Measurements from ENCODE around the gene TOM1L2. TPM values are rescaled to one million over a fixed set of nuclear protein-coding genes. Genes with fewer than 3 reads are reported as not detected.
"Not testable (repeated sequence)": the region's sequence is repeated elsewhere in the genome, so short reads cannot be mapped to it uniquely, and the experiment has no call there.

Gene TOM1L2
- total and polyA plus RNA-seq, 2 donors, result 33.0 to 58.7 TPM

DNA sequence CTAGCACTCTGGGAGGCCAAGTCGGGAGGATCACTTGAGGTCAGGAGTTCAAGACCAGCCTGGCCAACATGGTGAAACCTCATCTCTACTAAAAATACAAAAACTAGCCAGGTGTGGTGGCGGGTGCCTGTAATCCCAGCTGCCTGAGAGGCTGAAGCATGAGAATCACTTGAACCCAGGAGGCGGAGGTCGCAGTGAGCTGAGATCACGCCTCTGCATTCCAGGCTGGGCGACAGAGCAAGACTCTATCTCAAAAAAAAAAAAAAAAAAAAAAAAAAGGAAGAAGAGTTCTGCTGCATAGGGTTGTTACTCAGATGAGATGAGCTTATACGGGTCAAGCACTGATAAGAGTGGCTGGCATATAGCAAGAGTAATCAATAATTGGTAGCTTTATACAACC, 32.3 kb downstream of the TOM1L2 start:
- not testable (repeated sequence) for H3K4me3 ChIP-seq (ENCODE audit: low read depth, low read length); H3K27ac ChIP-seq (ENCODE audit: low read depth); H3K4me1 ChIP-seq (ENCODE audit: insufficient read depth); DNase-seq (ENCODE audit: extremely low spot score); H3K36me3 ChIP-seq (ENCODE audit: insufficient read depth)
- WGBS, result 86% methylated on average over 7 of the region's 7 CpGs

DNA sequence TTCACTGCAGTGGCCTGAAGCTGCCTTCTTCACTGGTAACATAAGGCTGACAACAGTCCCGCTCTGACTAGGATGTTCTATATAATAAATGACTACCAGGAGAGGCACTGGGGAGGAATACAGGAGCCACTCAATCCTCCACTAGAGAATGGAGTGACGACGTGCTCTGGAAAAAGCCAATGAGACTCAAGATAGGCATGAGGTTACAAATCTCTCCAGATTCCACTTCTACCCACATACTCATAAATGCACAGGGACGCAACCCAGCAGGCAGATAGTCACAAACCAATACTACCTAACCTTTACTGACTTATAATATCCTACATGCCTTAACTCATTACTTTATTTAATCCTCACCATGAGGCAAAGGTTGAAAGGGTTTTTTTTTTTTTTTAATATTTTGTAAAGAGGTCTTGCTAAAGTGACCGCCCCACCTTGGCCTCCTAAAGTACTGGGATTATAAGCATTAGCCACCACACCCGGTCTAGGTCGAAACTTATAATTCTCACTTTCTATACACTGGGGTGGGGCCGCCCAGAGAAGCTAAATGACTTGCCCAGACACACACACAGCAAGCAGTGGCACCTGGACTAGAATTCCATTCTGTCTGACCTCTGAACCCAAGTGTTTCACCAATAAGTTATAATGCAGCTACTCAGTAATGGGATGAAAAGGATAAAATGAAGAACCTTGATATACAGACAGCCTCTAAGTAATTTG, 33.7 kb downstream of the TOM1L2 start:
- no peak for DNase-seq (ENCODE audit: extremely low spot score)
- WGBS, result 90% methylated on average over 8 of the region's 8 CpGs
- no peak overlapping the region for H3K4me3 ChIP-seq (ENCODE audit: low read depth, low read length)
- no peaks in the 10 kb centered on the region for H3K36me3 ChIP-seq (ENCODE audit: insufficient read depth)
- peaks cover 5% of the 10 kb centered on the region for H3K4me1 ChIP-seq (ENCODE audit: insufficient read depth)
- no peak overlapping the region for H3K27ac ChIP-seq (ENCODE audit: low read depth)

DNA sequence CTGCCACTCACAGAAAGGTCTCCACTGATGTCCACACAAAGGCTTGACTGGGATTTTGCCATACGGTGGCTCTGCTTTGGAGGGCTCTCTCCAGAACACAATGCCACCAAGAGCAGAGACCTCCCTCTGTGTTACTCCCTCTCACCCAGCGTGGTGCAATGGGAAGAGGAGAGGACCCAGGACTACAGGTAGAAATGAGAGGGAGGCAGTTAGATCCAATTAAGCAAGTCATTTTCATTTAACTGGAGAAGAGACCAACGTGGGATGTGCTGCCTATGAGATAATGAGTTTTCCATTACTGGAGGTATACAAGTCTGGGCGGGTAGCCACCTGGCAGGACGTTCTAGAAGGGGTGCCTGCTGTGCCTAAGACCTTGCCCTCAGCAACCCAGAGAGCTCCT, 34.2 kb downstream of the TOM1L2 start:
- H3K4me3 ChIP-seq (ENCODE audit: low read depth, low read length), result no peak overlapping the region
- 90% methylated on average over 5 of the region's 5 CpGs for WGBS
- DNase-seq (ENCODE audit: extremely low spot score), result no peak
- no peak overlapping the region for H3K27ac ChIP-seq (ENCODE audit: low read depth)
- peaks cover 5% of the 10 kb centered on the region for H3K4me1 ChIP-seq (ENCODE audit: insufficient read depth)
- no peaks in the 10 kb centered on the region for H3K36me3 ChIP-seq (ENCODE audit: insufficient read depth)

DNA sequence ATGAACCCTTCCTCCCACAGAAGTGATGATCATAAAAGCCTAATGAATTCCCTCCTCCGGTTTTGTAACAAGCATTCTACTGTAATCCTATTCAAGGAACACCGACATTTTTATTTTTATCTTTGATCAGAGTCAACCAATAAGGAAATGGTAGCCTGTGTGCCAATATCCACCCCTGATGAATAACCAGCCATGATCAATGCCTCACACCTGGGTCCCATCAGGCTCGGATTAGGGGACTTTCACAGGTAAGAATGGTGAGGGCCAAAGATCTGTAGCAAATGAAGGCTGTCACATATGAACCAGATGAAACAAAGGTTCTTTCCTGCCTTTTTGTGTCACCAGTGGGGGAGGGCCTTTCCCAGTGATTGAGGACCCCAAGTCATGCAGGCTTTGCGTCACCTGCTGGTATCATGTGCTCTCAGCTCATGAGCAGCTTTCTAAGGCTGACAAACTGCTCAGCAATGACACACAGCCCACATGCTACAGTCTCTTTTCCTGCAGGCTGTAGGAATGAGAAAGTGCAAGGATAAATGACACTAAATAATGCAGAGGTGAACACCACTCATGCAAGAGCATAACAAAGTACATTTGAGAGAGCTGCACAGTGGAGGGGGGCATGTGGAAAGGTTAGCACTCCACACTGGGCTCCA, 34.9 kb downstream of the TOM1L2 start:
- Histone ChIP-seq H3K4me1 (ENCODE audit: insufficient read depth) (peaks cover 5% of the 10 kb centered on the region), H3K4me3 (ENCODE audit: low read depth, low read length) (no peak overlapping the region), H3K36me3 (ENCODE audit: insufficient read depth) (no peaks in the 10 kb centered on the region), H3K27ac (ENCODE audit: low read depth) (no peak overlapping the region)
- 78% methylated on average over 4 of the region's 4 CpGs for WGBS
- DNase-seq (ENCODE audit: extremely low spot score), result no peak

DNA sequence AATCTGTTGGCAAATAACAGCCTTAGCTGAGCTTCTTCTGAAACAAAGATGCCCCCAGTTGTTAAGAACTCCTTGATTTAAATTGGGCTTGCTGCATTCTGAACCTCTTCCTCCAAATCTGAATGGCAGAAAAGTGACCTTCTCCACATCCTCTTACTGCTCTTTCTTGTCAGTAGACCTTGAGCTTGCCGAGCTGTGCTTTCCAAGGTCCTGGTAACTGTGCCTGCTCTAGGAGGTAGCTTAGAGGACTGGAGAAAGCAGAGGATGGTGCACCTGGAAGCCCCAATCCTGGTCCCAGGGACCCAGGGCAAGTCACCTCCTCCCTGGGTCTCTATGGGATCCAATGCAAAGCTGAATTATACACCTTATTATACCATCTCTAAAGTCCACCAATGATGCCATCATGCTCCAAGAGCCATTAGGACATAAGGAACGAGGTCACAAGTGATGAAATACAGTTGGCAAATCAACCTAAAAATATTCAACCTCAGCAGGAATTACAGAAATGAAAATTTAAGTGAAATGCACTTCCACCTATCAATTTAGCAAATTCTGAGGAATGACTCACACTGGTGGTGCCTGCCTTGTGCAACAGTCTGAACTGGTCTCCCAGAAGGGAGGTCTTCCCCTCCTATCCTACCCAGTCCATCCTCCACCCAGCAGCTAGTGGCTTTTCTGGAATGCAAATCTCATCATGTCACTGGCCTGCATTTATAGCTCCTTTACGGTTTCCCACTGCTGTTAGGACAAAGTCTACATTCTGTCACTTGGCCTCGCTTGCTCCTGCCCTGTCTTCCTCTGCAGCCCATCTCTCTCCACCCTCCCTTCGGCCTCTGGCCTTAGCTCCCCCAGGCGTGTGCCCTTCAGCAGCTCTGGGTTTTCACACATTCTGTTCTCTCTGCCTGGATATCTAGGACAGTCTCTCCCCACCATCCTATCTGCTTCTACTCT, 36.6 kb downstream of the TOM1L2 start:
- no peak for DNase-seq (ENCODE audit: extremely low spot score)
- Histone ChIP-seq H3K36me3 (ENCODE audit: insufficient read depth) (no peaks in the 10 kb centered on the region), H3K4me3 (ENCODE audit: low read depth, low read length) (no peak overlapping the region), H3K27ac (ENCODE audit: low read depth) (no peak overlapping the region), H3K4me1 (ENCODE audit: insufficient read depth) (peaks cover 2% of the 10 kb centered on the region)
- 74% methylated on average over 6 of the region's 6 CpGs for whole genome bisulfite sequencing

DNA sequence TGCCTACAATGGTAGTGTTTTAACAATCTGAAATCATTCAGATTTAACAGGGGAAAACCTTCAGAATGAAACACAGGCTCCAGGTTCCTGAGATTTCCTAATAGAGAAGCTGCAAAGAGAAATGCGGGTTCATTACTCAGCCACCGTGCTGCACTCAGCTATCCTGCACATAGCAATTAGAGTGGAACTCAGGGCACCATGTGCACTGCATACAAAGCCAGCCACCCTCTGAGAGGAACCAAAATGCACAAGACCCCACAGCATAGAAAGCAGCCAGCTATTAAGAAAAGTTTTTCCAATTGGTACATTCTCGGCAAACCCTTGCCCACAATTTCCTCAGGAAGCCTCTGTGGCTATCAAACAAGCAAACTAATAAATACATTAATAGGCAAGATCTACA, 37.4 kb downstream of the TOM1L2 start:
- Histone ChIP-seq H3K4me3 (ENCODE audit: low read depth, low read length) (no peak overlapping the region), H3K27ac (ENCODE audit: low read depth) (no peak overlapping the region), H3K4me1 (ENCODE audit: insufficient read depth) (no peaks in the 10 kb centered on the region), H3K36me3 (ENCODE audit: insufficient read depth) (no peaks in the 10 kb centered on the region)
- 82% methylated on average over 3 of the region's 3 CpGs for WGBS
- DNase-seq (ENCODE audit: extremely low spot score), result no peak

DNA sequence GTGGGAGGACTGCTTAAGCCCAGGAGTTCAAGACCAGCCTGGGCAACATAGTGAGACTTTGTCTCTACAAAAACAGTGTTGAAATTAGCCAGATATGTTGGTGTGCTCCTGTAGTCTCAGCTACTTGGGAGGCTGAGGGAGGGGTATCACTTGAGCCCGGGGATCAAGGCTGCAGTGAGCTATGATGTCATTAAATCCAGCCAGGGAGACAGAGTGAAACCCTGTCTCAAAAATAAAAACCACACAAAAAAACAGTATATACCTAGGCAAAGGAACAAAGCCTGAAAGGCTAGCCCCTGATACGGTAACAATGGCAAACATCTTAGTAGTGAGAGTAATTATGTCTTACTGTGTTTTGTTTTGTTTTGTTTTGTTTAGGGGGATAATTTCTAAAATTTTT, 38.0 kb downstream of the TOM1L2 start:
- Histone ChIP-seq H3K4me1 (ENCODE audit: insufficient read depth) (no peaks in the 10 kb centered on the region), H3K4me3 (ENCODE audit: low read depth, low read length) (no peak overlapping the region), H3K27ac (ENCODE audit: low read depth) (no peak overlapping the region), H3K36me3 (ENCODE audit: insufficient read depth) (no peaks in the 10 kb centered on the region)
- WGBS, result 83% methylated on average over 2 of the region's 2 CpGs
- no peak for DNase-seq (ENCODE audit: extremely low spot score)

DNA sequence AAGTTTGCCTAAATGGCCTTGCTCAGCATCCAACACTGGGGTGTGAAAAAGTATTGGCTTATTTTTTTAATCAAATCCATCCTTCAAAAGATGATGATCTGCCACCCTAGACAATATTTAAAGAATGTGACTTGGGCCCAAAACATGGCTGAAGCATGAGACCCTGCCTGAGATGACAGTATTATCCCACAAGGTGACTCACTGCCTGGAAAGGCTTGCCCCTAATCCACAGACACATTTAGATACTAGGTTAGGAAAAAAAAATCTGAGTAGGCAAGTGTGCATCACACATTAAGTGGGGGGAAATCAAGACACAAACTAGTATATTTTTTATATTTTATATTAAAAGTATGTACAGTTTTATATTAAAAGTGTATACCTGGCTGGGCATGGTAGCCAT, 38.4 kb downstream of the TOM1L2 start:
- DNase-seq (ENCODE audit: extremely low spot score), result no peak
- H3K4me1 ChIP-seq (ENCODE audit: insufficient read depth), result no peaks in the 10 kb centered on the region
- no peak overlapping the region for H3K27ac ChIP-seq (ENCODE audit: low read depth)
- no peak overlapping the region for H3K4me3 ChIP-seq (ENCODE audit: low read depth, low read length)
- H3K36me3 ChIP-seq (ENCODE audit: insufficient read depth), result no peaks in the 10 kb centered on the region

DNA sequence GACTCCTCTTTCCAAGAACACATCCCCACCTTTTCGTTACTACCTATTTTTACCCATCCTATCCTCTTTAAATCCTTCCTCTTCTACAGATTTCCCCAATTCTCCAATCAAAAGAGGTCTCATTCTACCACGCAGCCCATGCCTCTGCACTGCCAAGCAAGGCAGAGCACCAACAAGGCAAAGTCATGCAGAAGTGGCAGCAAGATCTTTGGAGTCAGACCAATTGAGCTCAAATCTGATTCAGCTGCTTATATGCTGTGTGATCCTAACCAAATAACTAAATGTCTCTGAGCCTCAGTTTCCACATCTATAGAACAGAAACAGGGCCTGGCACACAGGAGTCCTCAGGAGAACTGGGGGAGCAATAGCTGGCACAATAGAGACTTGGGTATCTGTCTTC, 41.0 kb downstream of the TOM1L2 start:
- 88% methylated on average over 2 of the region's 2 CpGs for WGBS
- no peak for DNase-seq (ENCODE audit: extremely low spot score)
- Histone ChIP-seq H3K36me3 (ENCODE audit: insufficient read depth) (no peaks in the 10 kb centered on the region), H3K27ac (ENCODE audit: low read depth) (no peak overlapping the region), H3K4me3 (ENCODE audit: low read depth, low read length) (no peak overlapping the region), H3K4me1 (ENCODE audit: insufficient read depth) (no peaks in the 10 kb centered on the region)

DNA sequence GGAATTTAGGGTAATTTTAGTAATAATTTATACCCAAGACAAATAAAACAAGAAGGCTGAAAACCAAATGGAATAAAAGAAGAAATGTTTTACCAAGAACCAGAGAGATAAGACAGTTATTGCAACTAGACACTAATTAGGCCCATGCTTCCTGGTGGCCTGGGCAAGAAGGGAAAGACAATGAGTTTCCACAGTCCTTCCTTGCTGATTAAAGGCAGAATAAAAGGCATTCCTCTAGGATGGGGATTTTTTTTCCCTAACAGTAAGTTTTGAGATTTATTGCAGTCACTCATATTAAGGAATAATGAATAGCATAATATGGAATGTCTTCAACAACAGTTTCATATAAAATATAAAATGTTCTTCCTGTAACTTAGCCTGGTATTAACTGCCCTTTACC, 41.5 kb downstream of the TOM1L2 start:
- Histone ChIP-seq H3K4me1 (ENCODE audit: insufficient read depth) (no peaks in the 10 kb centered on the region), H3K27ac (ENCODE audit: low read depth) (no peak overlapping the region), H3K4me3 (ENCODE audit: low read depth, low read length) (no peak overlapping the region), H3K36me3 (ENCODE audit: insufficient read depth) (no peaks in the 10 kb centered on the region)
- no peak for DNase-seq (ENCODE audit: extremely low spot score)

DNA sequence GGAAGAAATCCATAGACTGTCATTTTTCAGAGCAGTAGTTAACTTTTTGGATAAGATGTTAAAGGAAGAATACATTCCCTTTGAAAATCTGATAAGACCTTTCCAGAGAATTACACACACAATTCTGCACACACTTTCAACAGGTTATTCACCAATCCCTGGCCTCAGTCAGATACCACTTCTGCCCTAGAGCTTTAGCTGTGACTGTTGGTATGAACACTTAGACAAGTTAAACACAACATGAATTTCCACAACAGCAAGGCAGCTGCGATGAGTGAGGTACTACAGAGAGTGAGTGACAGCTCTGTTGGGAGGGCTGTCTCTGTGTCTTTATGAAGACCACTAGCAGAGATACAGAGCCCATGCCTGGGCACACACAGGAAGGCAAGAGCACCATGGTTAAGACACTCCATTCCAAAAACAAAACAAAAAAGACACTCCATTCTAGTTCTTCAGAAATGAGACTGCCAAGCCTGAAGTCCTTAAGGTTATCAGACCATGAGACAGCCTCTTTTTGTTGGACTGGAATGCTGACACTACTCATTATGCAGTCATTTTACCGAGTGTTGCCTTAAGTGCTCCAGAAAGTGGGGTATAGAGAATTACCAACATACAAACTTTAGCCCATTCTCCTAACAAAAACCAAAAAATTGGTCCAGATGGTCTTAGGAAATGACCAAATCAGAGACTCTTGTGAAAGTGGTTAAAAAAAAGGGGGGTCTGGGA, 42.4 kb downstream of the TOM1L2 start:
- Histone ChIP-seq H3K27ac (ENCODE audit: low read depth) (no peak overlapping the region), H3K36me3 (ENCODE audit: insufficient read depth) (no peaks in the 10 kb centered on the region), H3K4me1 (ENCODE audit: insufficient read depth) (no peaks in the 10 kb centered on the region), H3K4me3 (ENCODE audit: low read depth, low read length) (no peak overlapping the region)
- 59% methylated on average over 2 of the region's 2 CpGs for WGBS
- DNase-seq (ENCODE audit: extremely low spot score), result no peak

DNA sequence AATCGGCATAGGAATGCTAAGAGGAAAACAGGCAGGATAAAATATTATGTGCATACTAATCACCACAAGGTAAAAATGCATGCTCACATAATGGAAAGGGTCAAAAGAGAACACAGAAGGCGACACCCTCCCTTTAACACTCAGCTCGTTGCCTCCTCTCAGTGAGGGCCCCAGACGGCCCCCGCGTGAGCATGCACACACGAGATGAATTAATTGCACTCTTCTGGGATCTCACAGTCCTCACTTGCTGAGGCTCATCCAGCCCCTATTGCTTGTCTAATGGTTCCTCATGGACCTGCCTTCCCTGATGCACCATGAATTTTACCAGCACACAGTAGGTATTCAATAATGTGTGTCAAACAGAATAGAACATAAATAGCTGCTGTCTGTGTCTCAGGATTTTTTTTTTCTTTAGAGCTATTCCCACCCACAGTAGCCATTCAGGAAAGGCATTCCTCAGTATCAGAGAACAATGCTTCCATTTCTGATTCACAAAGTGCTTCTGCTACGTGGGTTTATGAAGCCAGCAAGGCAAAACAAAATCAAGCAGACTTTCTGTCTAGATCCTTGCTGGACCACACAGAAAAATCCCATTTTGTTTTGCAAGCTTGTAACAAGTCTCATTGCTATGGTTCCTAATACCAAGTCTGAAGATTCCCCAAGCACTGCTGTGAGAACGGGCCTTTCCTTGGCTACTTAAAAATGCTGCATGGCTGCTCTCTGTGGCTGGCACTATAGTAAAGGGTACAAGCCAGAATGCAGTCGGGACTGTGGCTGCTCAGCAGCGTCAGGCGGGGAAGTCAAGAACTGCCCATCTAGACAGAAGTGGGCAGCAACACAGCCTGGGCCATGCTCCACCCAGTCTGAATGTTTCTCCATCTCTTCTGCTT, 43.6 kb downstream of the TOM1L2 start:
- Histone ChIP-seq H3K36me3 (ENCODE audit: insufficient read depth) (no peaks in the 10 kb centered on the region), H3K4me3 (ENCODE audit: low read depth, low read length) (no peak overlapping the region), H3K27ac (ENCODE audit: low read depth) (no peak overlapping the region), H3K4me1 (ENCODE audit: insufficient read depth) (no peaks in the 10 kb centered on the region)
- DNase-seq (ENCODE audit: extremely low spot score), result no peak
- WGBS, result 75% methylated on average over 12 of the region's 12 CpGs
